ENCODE measurements around the gene LGI2. TPM values are rescaled to one million over a fixed set of nuclear protein-coding genes. Genes with fewer than 3 reads are reported as not detected.

The LGI2 gene
- total and polyA plus RNA-seq, 7 donors, result 0.08 to 1.0 (median 0.32) TPM

DNA sequence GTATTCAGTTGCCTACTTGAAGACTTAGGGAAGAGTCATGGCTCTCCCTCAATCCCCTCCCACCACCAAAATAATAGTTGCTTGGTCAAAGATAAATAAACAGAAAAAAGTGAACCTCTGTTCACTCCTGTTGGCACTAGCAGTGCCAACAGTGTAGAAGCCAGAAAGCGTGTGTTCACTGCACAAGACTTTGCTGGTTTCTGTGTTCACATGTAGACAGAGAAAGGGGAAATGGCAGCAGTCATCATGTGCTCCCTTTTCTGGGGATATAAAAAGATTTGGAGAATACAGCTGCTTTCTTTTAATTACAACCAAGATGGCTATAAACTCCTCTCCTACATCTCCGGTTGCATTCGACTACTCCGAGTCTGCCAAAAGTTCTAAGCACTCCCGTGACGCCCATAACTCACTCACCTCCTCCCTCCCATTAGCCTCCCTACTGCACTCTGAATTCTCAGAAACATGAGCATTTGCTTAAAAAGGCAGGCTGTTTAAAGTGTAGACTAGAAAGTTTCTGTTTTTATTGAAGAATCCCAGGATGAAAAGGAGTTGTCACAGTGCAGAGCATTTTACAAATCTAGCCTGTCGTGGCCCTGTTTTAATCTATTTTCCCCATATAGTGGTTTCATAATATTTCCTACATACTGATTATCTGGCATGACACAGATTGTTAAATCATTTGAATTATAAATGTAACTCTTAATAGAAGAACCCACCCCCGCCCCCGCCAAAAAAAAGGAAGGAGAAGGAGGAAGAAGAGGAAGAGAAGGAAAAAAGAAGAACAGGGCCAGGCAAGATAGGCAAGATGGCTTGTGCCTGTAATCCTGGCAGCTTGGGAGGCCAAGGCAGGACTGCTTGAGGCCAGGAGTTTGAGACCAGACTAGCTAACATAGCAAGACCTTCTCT is 16.7 kb downstream of the LGI2 start:
- Histone ChIP-seq H3K9me3 (no peaks in the 10 kb centered on the region), H3K27me3 (ENCODE audit: insufficient read depth in 3 of 3, low read length in 2 of 3) (peaks cover 0 to 3% (median 0%) of the 10 kb centered on the region in 3 donors), H3K4me3 (no peak overlapping the region), H3K27ac (no peak overlapping the region), H3K36me3 (ENCODE audit: insufficient read depth in 1 of 2, low read depth in 1 of 2) (no peaks in the 10 kb centered on the region), H3K4me1 (no peaks in the 10 kb centered on the region)
- TF ChIP-seq, protein P1, sequence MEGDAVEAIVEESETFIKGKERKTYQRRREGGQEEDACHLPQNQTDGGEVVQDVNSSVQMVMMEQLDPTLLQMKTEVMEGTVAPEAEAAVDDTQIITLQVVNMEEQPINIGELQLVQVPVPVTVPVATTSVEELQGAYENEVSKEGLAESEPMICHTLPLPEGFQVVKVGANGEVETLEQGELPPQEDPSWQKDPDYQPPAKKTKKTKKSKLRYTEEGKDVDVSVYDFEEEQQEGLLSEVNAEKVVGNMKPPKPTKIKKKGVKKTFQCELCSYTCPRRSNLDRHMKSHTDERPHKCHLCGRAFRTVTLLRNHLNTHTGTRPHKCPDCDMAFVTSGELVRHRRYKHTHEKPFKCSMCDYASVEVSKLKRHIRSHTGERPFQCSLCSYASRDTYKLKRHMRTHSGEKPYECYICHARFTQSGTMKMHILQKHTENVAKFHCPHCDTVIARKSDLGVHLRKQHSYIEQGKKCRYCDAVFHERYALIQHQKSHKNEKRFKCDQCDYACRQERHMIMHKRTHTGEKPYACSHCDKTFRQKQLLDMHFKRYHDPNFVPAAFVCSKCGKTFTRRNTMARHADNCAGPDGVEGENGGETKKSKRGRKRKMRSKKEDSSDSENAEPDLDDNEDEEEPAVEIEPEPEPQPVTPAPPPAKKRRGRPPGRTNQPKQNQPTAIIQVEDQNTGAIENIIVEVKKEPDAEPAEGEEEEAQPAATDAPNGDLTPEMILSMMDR (IDR thresholded peaks at IDR 0.05), result no peak
- DNase-seq (no peak), ATAC-seq (no peak)
- WGBS, 3 donors, result 39 to 46% (median 40%) methylated on average over 9 of the region's 9 CpGs
- intact Hi-C loops (cut with DNase I), result no loop called here

DNA sequence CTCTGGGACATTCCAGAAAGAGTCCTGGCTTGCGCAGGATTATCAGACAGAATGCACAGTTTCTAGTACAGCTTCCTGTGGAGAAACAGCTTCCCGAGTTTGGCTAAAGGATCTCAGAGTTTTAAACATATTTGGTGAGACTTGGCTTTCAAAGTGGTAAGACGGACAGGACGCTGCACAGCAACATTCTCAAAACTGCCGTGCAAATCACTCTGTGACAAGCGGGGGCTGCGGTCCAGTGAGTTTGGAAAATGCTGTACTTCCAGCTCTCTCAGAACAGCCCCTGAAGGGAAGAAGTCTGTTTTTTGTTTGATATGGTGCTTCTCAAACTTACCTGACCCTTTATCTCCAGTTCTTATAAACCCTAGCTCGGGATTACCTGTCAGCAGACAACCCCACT is 18.1 kb downstream of the LGI2 start:
- H3K27me3 ChIP-seq (ENCODE audit: insufficient read depth in 3 of 3, low read length in 2 of 3), result peaks cover 0 to 3% (median 0%) of the 10 kb centered on the region in 3 donors
- no peak for ATAC-seq
- H3K9me3 ChIP-seq, result no peaks in the 10 kb centered on the region
- H3K27ac ChIP-seq, result no peak overlapping the region
- no peak overlapping the region for H3K4me3 ChIP-seq
- H3K4me1 ChIP-seq, result no peaks in the 10 kb centered on the region
- WGBS, 3 donors, result 91 to 93% (median 91%) methylated on average over 8 of the region's 8 CpGs
- H3K36me3 ChIP-seq (ENCODE audit: insufficient read depth in 1 of 2, low read depth in 1 of 2), result no peaks in the 10 kb centered on the region
- TF ChIP-seq, protein P1 (IDR thresholded peaks at IDR 0.05), result no peak
- no peak for DNase-seq
- intact Hi-C loops (cut with DNase I), result no loop called here

DNA sequence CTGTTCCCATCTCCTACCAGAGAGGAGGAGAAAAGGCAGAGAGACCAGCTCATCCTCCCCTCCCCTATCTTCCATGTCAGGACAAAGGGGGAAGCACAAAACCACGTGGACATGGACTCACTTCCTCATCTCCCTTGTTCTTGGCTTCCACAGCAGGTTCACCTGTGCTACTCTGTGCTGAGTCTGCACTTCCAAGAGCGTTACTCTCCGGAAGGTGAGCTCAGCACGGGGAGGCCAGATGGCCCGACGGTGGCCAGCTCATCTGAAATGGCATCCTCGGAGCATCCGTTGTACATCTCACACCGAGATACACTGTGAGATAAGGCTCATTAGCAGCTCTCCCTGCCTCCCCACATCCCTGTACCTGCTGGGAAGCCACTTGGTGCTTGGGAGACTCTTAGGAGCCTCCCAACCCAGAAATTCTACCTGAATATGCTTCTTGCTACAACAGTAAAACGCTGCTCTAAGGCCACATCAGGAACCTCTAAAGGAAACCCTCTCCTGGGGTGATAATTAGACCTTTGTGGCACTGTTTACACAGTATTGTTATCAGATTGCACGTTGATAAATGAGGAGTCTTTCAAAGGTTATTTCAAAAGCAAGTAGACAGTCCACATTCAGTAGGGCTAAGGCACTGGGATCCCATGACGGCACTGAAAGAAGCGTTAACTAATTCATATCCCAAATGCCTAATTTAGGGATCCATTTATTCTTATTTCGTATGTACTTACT is 19.4 kb downstream of the LGI2 start:
- TF ChIP-seq, protein P1 (IDR thresholded peaks at IDR 0.05), result no peak
- 82 to 87% (median 86%) methylated on average over 14 of the region's 14 CpGs for WGBS, 3 donors
- no peaks in the 10 kb centered on the region for H3K36me3 ChIP-seq (ENCODE audit: insufficient read depth in 1 of 2, low read depth in 1 of 2)
- ATAC-seq (no peak), DNase-seq (no peak)
- no peaks in the 10 kb centered on the region for H3K4me1 ChIP-seq
- H3K4me3 ChIP-seq, result no peak overlapping the region
- H3K27ac ChIP-seq, result no peak overlapping the region
- H3K9me3 ChIP-seq, result no peaks in the 10 kb centered on the region
- intact Hi-C loops (cut with DNase I), result no loop called here
- H3K27me3 ChIP-seq (ENCODE audit: insufficient read depth in 3 of 3, low read length in 2 of 3), result peaks cover 0 to 3% (median 0%) of the 10 kb centered on the region in 3 donors

DNA sequence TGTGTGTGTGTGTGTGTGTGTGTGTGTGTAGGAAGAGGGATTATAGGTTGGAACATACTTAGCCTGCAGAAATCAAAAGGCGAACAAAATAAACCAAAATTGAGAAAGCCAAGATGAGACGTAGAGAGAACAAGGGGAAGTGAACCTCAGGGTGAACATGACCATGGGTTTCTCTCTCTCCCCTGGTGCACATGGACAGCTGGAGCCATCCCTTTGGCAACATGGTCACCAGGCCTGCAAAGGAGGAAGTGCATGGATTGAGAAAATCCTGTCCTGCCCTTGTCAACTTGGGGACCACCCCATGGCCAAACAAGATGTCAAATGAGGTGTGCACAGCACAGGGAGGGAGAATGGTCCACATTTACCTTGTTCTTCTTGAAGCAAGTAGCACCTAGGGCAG is 23.1 kb downstream of the LGI2 start:
- Histone ChIP-seq H3K4me3 (no peak overlapping the region), H3K27ac (no peak overlapping the region), H3K27me3 (ENCODE audit: insufficient read depth in 3 of 3, low read length in 2 of 3) (no peaks in the 10 kb centered on the region), H3K9me3 (no peaks in the 10 kb centered on the region), H3K36me3 (ENCODE audit: insufficient read depth in 1 of 2, low read depth in 1 of 2) (no peaks in the 10 kb centered on the region), H3K4me1 (no peaks in the 10 kb centered on the region)
- intact Hi-C loops (cut with DNase I), result no loop called here
- DNase-seq (no peak), ATAC-seq (no peak)
- 76 to 95% (median 80%) methylated on average over 2 of the region's 2 CpGs for WGBS, 3 donors
- TF ChIP-seq, protein P1 (IDR thresholded peaks at IDR 0.05), result no peak
